ENCODE measurements around the gene USP7.

USP7 gene

GRCh38 chr16:8958344-8959167, 5.2 kb downstream of the USP7 start:
- peak; percentile 9 for DNase-seq (ENCODE audit: low read depth)
- H3K4me3 ChIP-seq (ENCODE audit: low read length): no peak overlapping the region
- TF ChIP-seq CTCF (IDR thresholded peaks at IDR 0.05; ENCODE audit: insufficient read depth, low read depth, low read length, missing control alignments): no peak

DNA sequence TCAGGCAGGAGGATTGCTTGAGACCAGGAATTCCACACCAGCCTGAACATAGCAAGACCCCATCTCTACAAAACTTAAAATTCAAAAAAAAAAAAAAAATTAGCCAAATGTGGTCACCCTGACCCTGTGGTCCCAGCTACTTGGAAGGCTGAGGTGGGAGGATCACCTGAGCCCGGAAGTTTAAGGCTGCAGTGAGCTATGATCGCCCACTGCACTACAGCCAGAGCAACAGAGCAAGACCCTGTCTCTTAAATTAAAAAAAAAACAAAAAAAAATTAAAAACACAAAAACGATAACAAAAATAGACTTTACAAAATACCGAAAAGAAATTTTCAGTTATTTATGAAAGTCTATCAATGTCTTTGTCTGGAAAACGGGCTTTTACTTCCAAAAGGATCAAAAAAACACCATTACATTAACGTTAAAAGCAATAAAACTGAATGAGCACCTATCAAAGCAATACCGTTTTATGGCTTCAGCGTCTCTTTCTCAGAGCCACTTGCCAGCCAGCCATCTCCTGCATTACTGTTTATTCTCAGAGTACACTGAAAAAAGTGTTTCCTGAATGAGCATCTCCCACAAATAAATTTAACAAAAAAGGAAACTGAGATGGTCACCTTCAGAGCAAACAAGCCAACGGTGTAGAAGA, 6.1 kb downstream of the USP7 start:
- H3K4me3 ChIP-seq (ENCODE audit: low read length): no peak overlapping the region
- TF ChIP-seq CTCF (IDR thresholded peaks at IDR 0.05; ENCODE audit: insufficient read depth, low read depth, low read length, missing control alignments): no peak
- no peak for DNase-seq (ENCODE audit: low read depth)

DNA sequence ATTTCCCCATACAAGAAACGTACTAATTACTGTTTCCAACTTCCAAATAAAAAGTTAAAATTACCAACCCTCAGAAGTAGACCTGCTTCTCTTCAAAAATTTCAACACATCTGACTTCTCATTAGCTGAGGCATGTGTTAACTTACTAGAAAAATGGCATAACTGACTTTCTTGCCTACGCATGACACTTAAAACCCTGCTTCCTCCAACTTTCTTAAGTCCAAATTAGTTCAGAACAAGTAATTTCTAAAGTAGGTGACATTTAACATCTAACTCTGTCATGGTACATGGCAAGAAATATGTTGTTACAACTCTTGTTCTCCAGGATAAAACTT, 6.7 kb downstream of the USP7 start:
- H3K4me3 ChIP-seq (ENCODE audit: low read length): no peak overlapping the region
- TF ChIP-seq CTCF (IDR thresholded peaks at IDR 0.05; ENCODE audit: insufficient read depth, low read depth, low read length, missing control alignments): no peak
- DNase-seq (ENCODE audit: low read depth): no peak

- no peak for TF ChIP-seq CTCF (IDR thresholded peaks at IDR 0.05; ENCODE audit: insufficient read depth, low read depth, low read length, missing control alignments)
- DNase-seq (ENCODE audit: low read depth): no peak
- H3K4me3 ChIP-seq (ENCODE audit: low read length): no peak overlapping the region
Observed at GRCh38 chr16:8956265-8957062, 7.2 kb downstream of the USP7 start.

DNA sequence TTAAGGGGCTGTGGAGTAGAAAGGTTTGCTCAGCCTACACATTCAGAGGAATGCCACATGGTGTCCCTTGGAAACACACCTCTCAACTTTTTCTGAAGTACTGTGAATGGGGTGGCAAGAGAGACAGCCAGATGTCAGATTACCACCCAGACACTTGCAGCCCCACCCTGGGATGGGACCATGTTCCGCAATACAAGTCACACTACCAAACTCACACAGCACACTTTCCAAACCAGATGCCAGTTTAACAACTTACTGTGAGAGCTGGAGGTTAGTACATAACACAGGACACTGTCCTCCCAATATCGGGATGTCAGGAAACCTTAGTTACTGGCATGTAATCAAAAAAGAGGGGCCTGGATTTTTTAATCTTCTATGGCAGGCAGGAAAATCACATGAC, 7.9 kb downstream of the USP7 start:
- no peak for DNase-seq (ENCODE audit: low read depth)
- no peak overlapping the region for H3K4me3 ChIP-seq (ENCODE audit: low read length)
- TF ChIP-seq CTCF (IDR thresholded peaks at IDR 0.05; ENCODE audit: insufficient read depth, low read depth, low read length, missing control alignments): no peak

DNA sequence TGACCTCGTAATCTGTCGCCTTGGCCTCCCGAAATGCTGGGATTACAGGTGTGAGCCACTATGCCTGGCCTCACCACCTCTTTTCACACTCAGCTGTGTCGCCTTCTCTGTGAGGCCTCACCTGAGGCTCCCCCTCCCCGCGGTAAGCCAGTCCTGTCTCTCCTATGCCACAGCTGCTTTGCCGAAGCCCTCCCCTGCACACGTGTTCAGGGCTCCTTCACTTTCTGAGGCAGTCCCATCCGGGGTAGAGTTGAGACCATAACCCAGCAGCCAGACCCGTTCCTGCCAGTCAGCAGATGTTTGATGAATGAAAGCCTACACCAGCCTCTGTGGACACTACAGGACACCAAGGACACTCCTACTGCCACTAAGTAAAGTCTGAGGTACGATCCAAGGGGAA, 10.6 kb downstream of the USP7 start:
- TF ChIP-seq CTCF (IDR thresholded peaks at IDR 0.05; ENCODE audit: insufficient read depth, low read depth, low read length, missing control alignments): no peak
- no peak overlapping the region for H3K4me3 ChIP-seq (ENCODE audit: low read length)
- no peak for DNase-seq (ENCODE audit: low read depth)
